Stimulated activated naive B cell treated with anti-CD40 and anti-IgM and Interleukin-4, amounts not matched to agents 10 μg/mL and 1 μg/mL and 100 μg/mL, for 72 hours (primary cell): ENCODE data around the gene HIPK1.
A peak's percentile ranks its signal among the peaks of the same experiment; 100 is the strongest.
"Not testable (repeated sequence)": the region's sequence is repeated elsewhere in the genome, so short reads cannot be mapped to it uniquely, and the experiment has no call there.

ENCODE experiments used
- ATAC-seq, 2 donors: fragments of 150-1000 bp; cut with Tn5 transposase; replicated peaks; 2 replicates each; pipeline ENCODE4 v1.10.0; 2021; ENCODE audit warnings: moderate library complexity in 1 of 2
- DNase-seq: peaks from one replicate; pipeline ENCODE4 v3.0.0; 2021
- H3K27ac Mint-ChIP-seq: one replicate; pipeline ENCODE4 v1.8.0; 2022; ENCODE audit warnings: mild to moderate bottlenecking, mixed read lengths
- H3K27me3 Mint-ChIP-seq, 2 donors: one replicate each; pipeline ENCODE4 v1.8.0; 2022; ENCODE audit warnings: mixed read lengths in 2 of 2
- H3K36me3 Mint-ChIP-seq, 2 donors: one replicate each; pipeline ENCODE4 v1.8.0; 2022; ENCODE audit warnings: mixed read lengths in 2 of 2, mild to moderate bottlenecking in 1 of 2
- H3K4me1 Mint-ChIP-seq, 2 donors: one replicate each; pipeline ENCODE4 v1.8.0; 2022; ENCODE audit warnings: mixed read lengths in 2 of 2, mild to moderate bottlenecking in 1 of 2
- H3K4me3 Mint-ChIP-seq, 2 donors: one replicate each; pipeline ENCODE4 v1.8.0; 2022; ENCODE audit warnings: mild to moderate bottlenecking in 2 of 2, mixed read lengths in 2 of 2, moderate library complexity in 1 of 2
- H3K9me3 Mint-ChIP-seq, 2 donors: one replicate each; pipeline ENCODE4 v1.8.0; 2022; ENCODE audit warnings: mixed read lengths in 2 of 2, mild to moderate bottlenecking in 1 of 2

The HIPK1 gene

DNA sequence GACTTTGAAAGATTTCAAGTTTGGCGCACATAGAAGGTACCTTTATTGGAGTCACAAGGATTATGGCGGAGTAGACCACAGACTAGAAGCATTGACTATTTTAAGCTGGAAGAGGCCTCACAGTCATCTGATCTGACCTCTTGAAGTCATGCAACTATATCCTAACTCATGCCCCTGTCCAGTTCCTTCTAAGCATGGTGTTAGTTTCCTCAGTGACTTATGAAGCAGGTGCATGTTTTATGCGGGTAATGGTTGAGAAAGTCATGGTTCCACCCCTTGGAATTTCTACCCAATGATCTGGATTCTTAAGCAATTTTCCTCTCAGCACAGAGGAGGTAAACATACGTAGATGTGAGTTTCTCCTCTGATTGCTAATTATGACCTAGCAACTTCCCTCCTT is 61.8 kb downstream of the HIPK1 start:
- H3K9me3 Mint-ChIP-seq = peaks cover 22 to 28% of the 10 kb centered on the region in 2 donors
- H3K36me3 Mint-ChIP-seq = peaks cover 5 to 13% of the 10 kb centered on the region in 2 donors
- DNase-seq = no peak
- no peaks in the 10 kb centered on the region for H3K4me1 Mint-ChIP-seq
- peaks cover 23% of the 10 kb centered on the region in 2 donors for H3K27me3 Mint-ChIP-seq
- H3K4me3 Mint-ChIP-seq = no peak overlapping the region
- no peak overlapping the region for H3K27ac Mint-ChIP-seq
- ATAC-seq = no peak

DNA sequence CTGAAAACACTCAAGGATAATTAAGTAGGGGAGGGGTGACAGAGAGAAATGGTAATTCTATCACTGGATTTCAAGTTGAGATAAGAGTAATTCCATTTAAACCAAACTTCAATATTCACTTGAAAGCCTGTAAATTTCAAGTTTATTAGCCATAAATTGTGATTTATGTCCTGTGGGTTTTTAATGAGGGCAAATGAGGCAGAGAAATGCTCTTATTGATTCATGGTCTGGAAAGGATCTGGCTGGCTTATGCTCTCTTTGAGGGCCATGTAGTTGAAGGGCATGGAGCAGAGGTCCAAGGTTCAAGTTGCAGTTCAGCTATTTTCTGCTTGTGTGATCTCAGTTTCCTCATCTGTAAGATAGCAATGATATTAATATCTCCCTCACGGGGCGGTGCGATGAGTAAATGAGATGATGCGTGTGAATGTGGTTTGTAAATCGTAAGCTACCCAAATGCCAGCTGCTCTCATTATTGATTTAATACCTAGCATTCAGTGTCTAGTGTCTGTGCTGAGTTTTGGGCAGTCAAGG is 62.4 kb downstream of the HIPK1 start:
- Mint-ChIP-seq H3K9me3 (peaks cover 22 to 28% of the 10 kb centered on the region in 2 donors), H3K4me3 (no peak overlapping the region), H3K4me1 (no peaks in the 10 kb centered on the region), H3K27me3 (peaks cover 23% of the 10 kb centered on the region in 2 donors), H3K36me3 (peaks cover 5 to 13% of the 10 kb centered on the region in 2 donors), H3K27ac (no peak overlapping the region)
- ATAC-seq (no peak), DNase-seq (no peak)

DNA sequence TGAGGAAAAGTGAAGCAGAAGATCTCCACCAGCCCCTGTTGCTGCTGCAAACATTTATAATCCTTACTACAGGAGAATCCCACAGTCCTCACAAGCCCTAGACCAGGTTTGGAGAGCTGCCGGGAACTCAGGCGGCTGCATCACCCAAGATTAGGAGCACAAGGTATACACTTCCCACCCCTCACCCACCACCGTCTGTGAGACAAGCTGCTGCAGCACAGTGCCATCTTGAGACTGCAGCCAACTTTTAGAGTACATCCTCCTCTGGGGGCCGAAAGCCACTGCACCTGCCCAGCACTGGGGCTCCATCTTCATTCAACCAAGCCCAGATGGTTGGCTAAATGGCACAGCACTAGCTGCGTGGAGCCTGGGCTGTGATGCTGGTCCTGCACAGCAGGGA is 63.9 kb downstream of the HIPK1 start:
- ATAC-seq = no peak
- Mint-ChIP-seq H3K4me3 (no peak overlapping the region), H3K36me3 (peaks cover 5 to 9% of the 10 kb centered on the region in 2 donors), H3K4me1 (no peaks in the 10 kb centered on the region), H3K27ac (no peak overlapping the region), H3K9me3 (peaks cover 20 to 28% of the 10 kb centered on the region in 2 donors), H3K27me3 (peaks cover 20 to 23% of the 10 kb centered on the region in 2 donors)
- no peak for DNase-seq

DNA sequence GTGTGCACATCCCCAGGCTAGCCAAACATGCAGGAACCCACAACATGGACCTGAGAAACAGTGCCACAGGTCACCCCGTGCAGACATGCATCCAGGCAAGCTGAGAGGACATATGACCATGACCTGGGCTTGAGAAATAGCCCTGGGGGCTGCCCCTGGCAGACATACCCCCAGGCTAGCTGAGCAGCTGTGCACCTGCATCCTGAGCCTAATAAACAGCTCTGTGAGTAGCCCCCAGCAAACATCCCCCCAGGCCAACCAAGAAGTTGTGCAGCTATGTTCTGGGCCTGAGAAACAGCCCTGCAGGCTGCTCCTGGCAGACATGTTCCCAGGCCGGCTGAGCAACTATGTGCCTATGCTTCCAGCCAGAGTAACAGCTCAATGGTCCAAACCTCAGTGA is 64.6 kb downstream of the HIPK1 start:
- no peak overlapping the region for H3K4me3 Mint-ChIP-seq
- ATAC-seq (no peak), DNase-seq (no peak)
- H3K27me3 Mint-ChIP-seq = peaks cover 22 to 23% of the 10 kb centered on the region in 2 donors
- peaks cover 5 to 9% of the 10 kb centered on the region in 2 donors for H3K36me3 Mint-ChIP-seq
- peaks cover 0 to 2% of the 10 kb centered on the region in 2 donors for H3K4me1 Mint-ChIP-seq
- no peak overlapping the region for H3K27ac Mint-ChIP-seq
- peaks cover 20 to 26% of the 10 kb centered on the region in 2 donors for H3K9me3 Mint-ChIP-seq

DNA sequence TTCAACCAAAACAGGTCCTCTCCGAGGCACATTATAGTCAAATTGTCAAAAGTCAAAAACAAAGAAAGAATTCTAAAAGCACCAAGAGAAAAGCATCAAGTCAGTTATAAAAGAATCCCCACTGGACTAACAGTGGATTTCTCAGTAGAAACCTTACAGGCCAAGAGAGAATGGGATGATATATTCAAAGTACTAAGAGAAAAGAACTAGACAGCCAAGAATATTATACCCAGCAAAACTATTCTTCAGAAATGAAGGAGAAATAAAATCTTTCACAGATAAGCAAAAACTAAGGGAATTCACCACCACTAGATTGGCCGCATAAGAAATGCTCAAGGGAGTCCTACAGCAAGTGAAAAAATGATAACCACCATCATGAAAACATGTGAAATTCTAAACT is 66.3 kb downstream of the HIPK1 start:
- Mint-ChIP-seq H3K27me3 (peaks cover 15 to 17% of the 10 kb centered on the region in 2 donors), H3K4me1 (peaks cover 0 to 2% of the 10 kb centered on the region in 2 donors), H3K4me3 (no peak overlapping the region), H3K9me3 (peaks cover 16 to 23% of the 10 kb centered on the region in 2 donors), H3K36me3 (peaks cover 5 to 9% of the 10 kb centered on the region in 2 donors), H3K27ac (no peak overlapping the region)
- DNase-seq (no peak), ATAC-seq (no peak)

DNA sequence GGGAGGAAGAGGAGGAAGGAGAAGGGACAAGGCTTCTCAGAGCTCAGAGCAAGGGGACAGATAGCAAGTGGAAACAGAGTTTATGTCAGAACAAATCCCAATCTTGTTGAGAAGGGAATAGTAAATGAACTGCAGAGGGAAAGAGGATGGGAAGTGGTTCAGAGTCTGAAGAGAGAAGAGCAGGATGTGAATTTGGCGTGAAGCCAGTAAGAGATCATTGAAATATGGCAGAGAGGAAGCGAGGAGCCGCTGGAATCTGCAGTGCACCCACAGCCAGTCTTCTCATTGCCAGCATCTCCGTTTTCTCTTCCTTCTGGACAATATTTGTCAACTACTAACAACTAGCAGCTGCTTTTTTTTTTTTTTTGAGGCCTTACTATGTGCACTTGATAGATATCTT is 69.2 kb downstream of the HIPK1 start:
- H3K27ac Mint-ChIP-seq = no peak overlapping the region
- ATAC-seq (no peak), DNase-seq (no peak)
- H3K36me3 Mint-ChIP-seq = peaks cover 5 to 9% of the 10 kb centered on the region in 2 donors
- peaks cover 16 to 18% of the 10 kb centered on the region in 2 donors for H3K9me3 Mint-ChIP-seq
- H3K4me3 Mint-ChIP-seq = no peak overlapping the region
- H3K27me3 Mint-ChIP-seq = peaks cover 7 to 17% of the 10 kb centered on the region in 2 donors
- peaks cover 4% of the 10 kb centered on the region in 2 donors for H3K4me1 Mint-ChIP-seq

DNA sequence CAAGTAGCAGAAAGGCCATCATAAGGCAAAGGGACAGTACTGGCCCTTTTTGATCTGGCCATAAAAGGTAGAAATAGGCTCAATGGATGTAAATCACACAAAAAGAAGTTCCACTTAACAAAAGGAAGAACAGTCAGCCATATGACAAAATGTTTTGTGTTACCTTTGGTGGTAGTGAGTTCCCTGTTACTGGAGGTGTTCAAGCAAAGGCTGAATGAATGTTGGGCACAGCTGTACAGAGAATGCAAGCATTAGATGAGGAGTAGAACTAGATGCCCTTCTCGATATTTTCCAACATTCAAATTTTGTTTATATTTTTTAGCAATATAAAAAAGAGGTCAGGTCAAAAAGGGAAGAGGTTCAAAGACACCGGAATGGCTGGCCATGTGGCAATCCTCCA is 70.1 kb downstream of the HIPK1 start:
- H3K9me3 Mint-ChIP-seq = peaks cover 12 to 15% of the 10 kb centered on the region in 2 donors
- H3K27ac Mint-ChIP-seq = no peak overlapping the region
- no peak overlapping the region for H3K4me3 Mint-ChIP-seq
- no peak for DNase-seq
- H3K36me3 Mint-ChIP-seq = peaks cover 3 to 6% of the 10 kb centered on the region in 2 donors
- peaks cover 3 to 17% of the 10 kb centered on the region in 2 donors for H3K27me3 Mint-ChIP-seq
- no peak for ATAC-seq
- peaks cover 5 to 9% of the 10 kb centered on the region in 2 donors for H3K4me1 Mint-ChIP-seq

DNA sequence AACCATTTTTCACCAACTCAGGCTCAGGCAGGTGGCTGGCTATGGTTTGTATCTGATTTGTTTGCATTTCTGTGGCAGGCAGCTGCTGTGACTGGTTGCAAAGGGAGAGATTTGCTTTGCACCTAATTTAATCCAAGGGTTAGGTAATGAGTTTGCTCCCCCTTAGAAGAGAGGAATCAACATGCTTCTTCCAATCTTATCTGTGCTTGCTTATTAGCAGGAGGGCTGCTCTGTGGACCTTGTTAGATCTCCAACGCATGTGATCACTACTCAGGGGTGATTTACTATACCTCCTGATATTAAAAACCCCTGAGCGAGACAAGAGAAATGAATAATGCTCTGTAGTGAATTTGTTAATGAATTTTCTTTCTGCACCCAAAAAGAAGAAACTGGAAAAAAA is 70.7 kb downstream of the HIPK1 start:
- H3K4me1 Mint-ChIP-seq = peaks cover 5 to 9% of the 10 kb centered on the region in 2 donors
- no peak overlapping the region for H3K27ac Mint-ChIP-seq
- peaks cover 0 to 19% of the 10 kb centered on the region in 2 donors for H3K27me3 Mint-ChIP-seq
- peaks cover 7 to 10% of the 10 kb centered on the region in 2 donors for H3K9me3 Mint-ChIP-seq
- DNase-seq (no peak), ATAC-seq (no peak)
- H3K4me3 Mint-ChIP-seq = no peak overlapping the region
- peaks cover 0 to under 1% of the 10 kb centered on the region in 2 donors for H3K36me3 Mint-ChIP-seq

DNA sequence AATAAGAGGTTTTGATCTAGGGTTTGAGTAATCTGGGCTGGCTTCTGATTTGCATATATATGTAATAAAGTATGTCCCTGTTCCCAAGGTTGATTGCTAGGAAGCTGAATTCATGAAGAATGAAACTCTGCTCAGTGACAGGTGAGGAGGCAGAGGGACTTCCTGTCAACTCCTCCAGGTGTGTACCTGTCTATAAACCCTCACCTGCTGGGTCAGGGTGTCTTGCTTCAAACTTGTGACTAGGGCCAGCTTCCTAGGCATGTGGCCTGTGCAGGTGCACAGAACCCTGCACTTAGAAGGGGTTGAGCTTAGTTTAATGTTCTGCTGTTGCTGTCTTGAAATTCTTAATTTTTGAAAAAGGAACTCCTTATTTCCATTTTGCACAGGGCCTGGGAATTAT is 71.3 kb downstream of the HIPK1 start:
- ATAC-seq (no peak), DNase-seq (no peak)
- Mint-ChIP-seq H3K4me1 (peaks cover 5 to 9% of the 10 kb centered on the region in 2 donors), H3K4me3 (no peak overlapping the region), H3K36me3 (no peaks in the 10 kb centered on the region), H3K9me3 (peaks cover 2 to 4% of the 10 kb centered on the region in 2 donors), H3K27ac (no peak overlapping the region), H3K27me3 (peaks cover under 1 to 21% of the 10 kb centered on the region in 2 donors)

DNA sequence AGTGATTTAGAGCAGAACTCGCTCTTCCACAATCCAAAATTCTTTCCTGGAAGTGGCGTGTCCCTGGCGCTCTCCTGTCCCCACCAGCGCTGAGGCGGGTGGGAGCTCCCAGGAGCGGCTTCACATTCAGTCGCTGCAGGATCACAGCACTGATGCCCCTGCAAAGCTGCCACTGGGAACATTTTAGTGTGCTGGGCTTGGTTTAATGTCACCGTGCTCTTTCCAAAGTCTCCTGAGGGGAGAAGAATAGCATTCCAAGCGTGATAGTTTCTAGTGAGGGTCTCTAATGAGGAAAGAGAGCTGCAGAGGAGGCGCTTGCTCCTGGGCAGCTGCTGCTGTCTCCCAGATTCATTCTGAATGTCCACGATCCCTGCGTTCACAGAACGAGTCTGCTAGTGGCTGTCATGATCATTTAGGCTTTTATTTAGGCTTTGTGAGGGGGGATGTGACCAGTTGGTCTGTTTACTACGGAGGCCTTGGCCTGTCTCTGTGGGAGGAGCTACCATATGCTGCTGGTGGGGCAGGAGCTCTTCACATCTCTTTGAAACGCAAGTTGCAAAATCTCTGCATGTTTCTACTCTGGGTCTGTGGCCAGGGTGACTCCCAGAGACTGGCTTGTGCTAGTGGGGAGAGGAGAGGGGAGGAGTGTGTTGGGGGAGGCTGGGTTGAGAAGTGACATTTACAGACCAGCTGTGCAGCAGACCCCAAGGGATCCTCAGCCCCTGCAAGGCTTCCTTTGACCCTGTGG is 73.5 kb downstream of the HIPK1 start:
- H3K27me3 Mint-ChIP-seq = peaks cover 9 to 31% of the 10 kb centered on the region in 2 donors
- ATAC-seq (no peak), DNase-seq (no peak)
- H3K27ac Mint-ChIP-seq = no peak overlapping the region
- no peak overlapping the region for H3K4me3 Mint-ChIP-seq
- peaks cover 3 to 6% of the 10 kb centered on the region in 2 donors for H3K9me3 Mint-ChIP-seq
- H3K36me3 Mint-ChIP-seq = no peaks in the 10 kb centered on the region
- H3K4me1 Mint-ChIP-seq = peaks cover 5 to 9% of the 10 kb centered on the region in 2 donors

DNA sequence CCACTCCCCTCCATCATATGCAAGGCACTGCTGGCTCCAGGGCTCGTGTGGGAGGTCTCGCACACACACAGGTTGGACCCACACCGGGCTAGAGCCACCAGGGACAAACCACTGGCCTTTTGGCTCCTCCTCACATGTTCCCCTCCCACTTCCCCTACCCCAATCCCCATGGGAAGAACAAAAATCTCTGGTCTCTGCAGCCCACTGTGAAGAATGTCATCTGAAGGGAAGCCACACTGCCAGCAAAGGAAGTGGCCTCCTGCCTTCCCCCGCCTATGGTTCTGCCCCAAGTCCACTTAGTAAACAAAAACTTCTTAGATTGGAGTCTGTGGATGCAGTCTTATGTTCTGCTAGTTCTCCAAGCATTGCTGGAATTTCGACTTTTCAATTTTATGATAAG is 74.3 kb downstream of the HIPK1 start:
- Mint-ChIP-seq H3K27ac (no peak overlapping the region), H3K4me3 (no peak overlapping the region), H3K36me3 (no peaks in the 10 kb centered on the region), H3K9me3 (peaks cover 3 to 6% of the 10 kb centered on the region in 2 donors), H3K27me3 (peaks cover 9 to 28% of the 10 kb centered on the region in 2 donors), H3K4me1 (peaks cover 4 to 9% of the 10 kb centered on the region in 2 donors)
- peak in 1 of 2 donors; percentile 33 for ATAC-seq
- DNase-seq = no peak

DNA sequence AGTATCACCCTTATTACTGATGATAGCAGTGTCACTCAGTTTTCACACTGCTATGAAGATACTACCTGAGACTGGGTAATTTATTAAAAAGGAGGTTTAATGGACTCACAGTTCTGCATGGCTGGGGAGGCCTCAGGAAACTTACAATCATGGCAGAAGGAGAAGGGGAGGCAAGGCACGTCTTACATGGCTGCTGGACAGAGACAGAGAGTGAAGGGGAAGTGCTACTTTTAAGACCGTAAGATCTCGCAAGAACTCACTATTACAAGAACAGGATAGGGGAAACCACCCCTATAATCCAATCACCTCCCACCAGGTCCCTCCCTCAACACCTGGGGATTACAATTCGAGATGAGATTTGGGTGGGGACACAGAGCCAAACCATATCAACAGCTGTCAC is 77.7 kb downstream of the HIPK1 start:
- H3K9me3 Mint-ChIP-seq, H3K4me1 Mint-ChIP-seq, H3K4me3 Mint-ChIP-seq, H3K36me3 Mint-ChIP-seq, H3K27ac Mint-ChIP-seq, ATAC-seq, DNase-seq: not testable (repeated sequence)
- H3K27me3 Mint-ChIP-seq = peaks cover 10 to 28% of the 10 kb centered on the region in 2 donors

DNA sequence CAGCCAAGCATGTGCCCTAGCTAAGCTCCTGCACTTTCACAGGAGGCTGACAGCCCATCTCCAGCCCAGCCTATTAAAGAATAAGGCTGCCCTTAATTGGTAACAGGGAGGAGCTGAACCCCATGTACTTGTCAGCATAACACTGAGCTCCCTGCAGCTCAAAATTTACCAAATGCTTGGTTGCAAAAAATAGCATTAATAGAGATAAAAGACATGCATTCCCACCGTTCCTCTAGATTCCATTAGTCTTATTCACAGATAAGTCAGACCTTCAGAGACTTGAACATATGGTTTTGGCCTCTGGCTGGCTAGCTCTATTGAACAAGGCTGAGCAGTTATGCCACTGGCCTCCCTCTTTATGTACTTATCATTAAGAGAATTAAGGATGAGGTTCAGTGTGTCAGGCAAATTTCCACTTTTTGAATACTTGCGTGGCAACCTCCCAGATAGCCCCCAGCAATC is 79.4 kb downstream of the HIPK1 start:
- H3K27me3 Mint-ChIP-seq = peaks cover 18 to 20% of the 10 kb centered on the region in 2 donors
- H3K27ac Mint-ChIP-seq = no peak overlapping the region
- peaks cover 3 to 6% of the 10 kb centered on the region in 2 donors for H3K9me3 Mint-ChIP-seq
- H3K4me1 Mint-ChIP-seq = peaks cover 0 to 3% of the 10 kb centered on the region in 2 donors
- no peak for ATAC-seq
- DNase-seq = no peak
- no peak overlapping the region for H3K4me3 Mint-ChIP-seq
- no peaks in the 10 kb centered on the region for H3K36me3 Mint-ChIP-seq

DNA sequence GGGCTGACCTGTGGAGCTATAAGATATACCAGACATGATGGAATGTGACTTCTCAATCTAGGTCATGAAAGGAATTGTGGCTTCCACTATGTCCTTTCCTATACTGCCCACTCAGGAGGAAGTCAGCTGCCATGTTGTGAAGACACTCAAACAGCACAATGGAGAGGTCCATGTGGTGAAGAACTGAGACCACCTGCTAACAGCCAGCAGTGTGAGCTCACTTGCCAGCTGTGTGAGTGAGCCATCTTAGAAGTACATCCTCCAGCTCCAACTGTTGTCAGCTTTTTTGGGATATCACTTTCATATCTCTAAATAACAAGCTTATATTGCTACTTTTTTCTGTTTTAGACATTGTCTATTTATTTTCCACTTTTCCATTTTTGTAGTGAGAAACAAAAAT is 79.9 kb downstream of the HIPK1 start:
- no peak overlapping the region for H3K27ac Mint-ChIP-seq
- no peaks in the 10 kb centered on the region for H3K4me1 Mint-ChIP-seq
- no peaks in the 10 kb centered on the region for H3K36me3 Mint-ChIP-seq
- peaks cover 3 to 6% of the 10 kb centered on the region in 2 donors for H3K9me3 Mint-ChIP-seq
- DNase-seq (no peak), ATAC-seq (no peak)
- no peak overlapping the region for H3K4me3 Mint-ChIP-seq
- peaks cover 18 to 20% of the 10 kb centered on the region in 2 donors for H3K27me3 Mint-ChIP-seq

DNA sequence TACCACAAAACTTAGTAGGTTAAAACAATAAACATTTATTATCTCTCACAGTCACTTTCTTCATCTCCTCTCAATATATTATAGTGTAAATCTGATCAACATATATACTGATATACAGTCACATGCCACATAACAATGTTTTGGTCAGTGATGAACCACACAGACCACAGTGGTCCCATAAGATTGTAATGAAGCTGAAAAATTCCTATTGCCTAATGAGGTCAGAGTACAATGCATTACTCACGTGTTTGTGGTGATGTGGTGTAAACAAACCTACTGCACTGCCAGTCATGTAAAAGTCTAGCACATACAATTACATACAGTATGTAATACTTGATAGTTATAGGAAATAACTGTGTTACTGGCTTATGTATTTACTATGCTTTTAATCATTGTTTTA is 80.3 kb downstream of the HIPK1 start:
- Mint-ChIP-seq H3K9me3 (peaks cover 3 to 6% of the 10 kb centered on the region in 2 donors), H3K27me3 (peaks cover 17 to 18% of the 10 kb centered on the region in 2 donors)

More for the DNA sequence above, 80.3 kb downstream of the HIPK1 start:
- no peak overlapping the region for H3K27ac Mint-ChIP-seq
- no peaks in the 10 kb centered on the region for H3K36me3 Mint-ChIP-seq
- no peak for DNase-seq
- no peak overlapping the region for H3K4me3 Mint-ChIP-seq
- no peaks in the 10 kb centered on the region for H3K4me1 Mint-ChIP-seq
- no peak for ATAC-seq
